OCI-LY7 (cell line): ENCODE data around the gene DPM1. TPM values are rescaled to one million over a fixed set of nuclear protein-coding genes. Genes with fewer than 3 reads are reported as not detected.
A peak's percentile ranks its signal among the peaks of the same experiment; 100 is the strongest.

Experiments
- Bru-seq: library from RNA; stranded (reverse); fragments of 400-500 nt; gene quantifications from one replicate; lab custom pipeline; 2021; lab: Mats Ljungman, UMichigan
- BruChase-seq, 2 experiments: library from RNA; stranded (reverse); fragments of 400-500 nt; gene quantifications; one replicate each; lab custom pipeline; 2021; lab: Mats Ljungman, UMichigan
- BruUV-seq: library from RNA; stranded (reverse); fragments of 400-500 nt; replicated peaks from 2 replicates; lab custom pipeline; 2021; lab: Mats Ljungman, UMichigan
- CTCF ChIA-PET: fragments of 300-600 bp; sonication (Branson Sonifier 250); formaldehyde crosslinking; loops from one replicate; lab custom pipeline; 2022; ENCODE audit warnings: antibody characterized with exemption; ENCODE audit not compliant: unreplicated experiment; lab: Charles Lee
- POLR2A ChIA-PET: fragments of 300-600 bp; sonication (Branson Sonifier 250); formaldehyde crosslinking; loops from one replicate; lab custom pipeline; 2022; ENCODE audit warnings: antibody characterized with exemption; lab: Charles Lee
- DNase-seq: peaks from one replicate; pipeline ENCODE4 v3.0.0-alpha.2; 2015; ENCODE audit warnings: low spot score
- H2AFZ ChIP-seq: fragments of 200-600 bp; sonication (generic), shearing (Covaris generic); 2 replicates; pipeline ENCODE4 v1.6.1; 2014; ENCODE audit warnings: mild to moderate bottlenecking, antibody characterized with exemption, low read length, moderate library complexity
- H3K27ac ChIP-seq: fragments of 200-600 bp; sonication (generic); 2 replicates; pipeline ENCODE4 v1.5.1; 2014; ENCODE audit warnings: mixed run types, low read depth, mild to moderate bottlenecking, moderate library complexity, low read length, inconsistent platforms; ENCODE audit not compliant: poor library complexity, severe bottlenecking
- H3K36me3 ChIP-seq: fragments of 200-600 bp; sonication (generic); 2 replicates; pipeline ENCODE4 v1.6.1; 2014; ENCODE audit warnings: mild to moderate bottlenecking, antibody characterized with exemption, low read length, moderate library complexity, mixed read lengths; ENCODE audit not compliant: insufficient read depth
- H3K4me1 ChIP-seq: fragments of 200-600 bp; sonication (generic); 2 replicates; pipeline ENCODE4 v1.5.1; 2014; ENCODE audit warnings: mild to moderate bottlenecking, low read length; ENCODE audit not compliant: insufficient read depth, poor library complexity, severe bottlenecking
- H3K4me2 ChIP-seq: fragments of 200-600 bp; sonication (generic); 2 replicates; pipeline ENCODE4 v1.6.1; 2014; ENCODE audit warnings: mild to moderate bottlenecking, low read length
- H3K4me3 ChIP-seq: fragments of 200-600 bp; sonication (generic); 2 replicates; pipeline ENCODE4 v1.5.1; 2014; ENCODE audit warnings: mild to moderate bottlenecking, low read depth, low read length; ENCODE audit not compliant: poor library complexity, severe bottlenecking
- H3K79me2 ChIP-seq: fragments of 200-600 bp; sonication (generic); 2 replicates; pipeline ENCODE4 v1.6.1; 2016; ENCODE audit warnings: low read depth, mild to moderate bottlenecking, low read length, moderate library complexity, mixed read lengths; ENCODE audit not compliant: insufficient read depth
- H3K9me2 ChIP-seq: fragments of 200-600 bp; sonication (generic); 2 replicates; pipeline ENCODE4 v1.6.1; 2016; ENCODE audit warnings: mild to moderate bottlenecking, low read length, mixed read lengths; ENCODE audit not compliant: insufficient read depth
- H3K9me3 ChIP-seq: fragments of 200-600 bp; sonication (generic); 2 replicates; pipeline ENCODE4 v1.6.1; 2014; ENCODE audit warnings: mild to moderate bottlenecking, mixed run types, low read length, mixed read lengths
- H4K20me1 ChIP-seq: fragments of 200-600 bp; sonication (generic); 2 replicates; pipeline ENCODE4 v1.6.1; 2014; ENCODE audit warnings: mild to moderate bottlenecking, antibody characterized with exemption, low read length, moderate library complexity, mixed read lengths; ENCODE audit not compliant: insufficient read depth
- CTCF ChIP-seq: fragments of 200-600 bp; sonication (generic); conservative IDR thresholded peaks from 2 replicates; pipeline ENCODE4 v1.5.1; 2014; ENCODE audit warnings: mild to moderate bottlenecking, antibody characterized with exemption, low read length, moderate library complexity, mixed read lengths
- EZH2phosphoT487 ChIP-seq: fragments of 200-600 bp; sonication (generic); IDR thresholded peaks from 2 replicates; pipeline ENCODE4 v1.6.1; 2018; ENCODE audit warnings: low read depth, borderline replicate concordance, mild to moderate bottlenecking, mixed run types, antibody characterized with exemption, low read length, moderate library complexity, mixed read lengths
- intact Hi-C: fragments of 100-400 bp; cut with micrococcal nuclease; formaldehyde crosslinking; loops from one replicate; pipeline ENCODE4 v1.10.0; 2022; ENCODE audit not compliant: unreplicated experiment
- long read RNA-seq: library from polyadenylated mRNA; stranded (forward); transcript quantifications from one replicate; pipeline ENCODE4 v2.0.0, GENCODE V29; 2022
- total RNA-seq, 2 experiments: library from RNA; depleted of rRNA in 1 of 2; stranded (reverse); fragments of >200 nt in 1 of 2; shearing (Covaris generic) in 1 of 2; gene quantifications; 2 replicates each; pipeline ENCODE4 v1.2.3, GENCODE V29; 2014 to 2022

Gene DPM1
- total RNA-seq (2014; rRNA removed; shearing (Covaris generic)): 60.2 and 70.1 TPM in 2 replicates
- total RNA-seq (2022): 68.2 and 71.2 TPM in 2 replicates
- percentile 92 among the genes with signal in this experiment for Bru-seq, nascent RNA
- percentile 87 among the genes with signal in this experiment for BruChase-seq, experiment 1, labeled RNA remaining after a 6-hour chase
- percentile 86 among the genes with signal in this experiment for BruChase-seq, experiment 2, labeled RNA remaining after a 2-hour chase
- long read RNA-seq, transcript DPM1-203 (9 exons, 1,075 nt): major isoform, 31 of 53 reads
- long read RNA-seq, partial matches to known transcripts: 4 of 53 reads
- long read RNA-seq, other reads (novel, unspliced or antisense): 12 of 53 reads

DNA sequence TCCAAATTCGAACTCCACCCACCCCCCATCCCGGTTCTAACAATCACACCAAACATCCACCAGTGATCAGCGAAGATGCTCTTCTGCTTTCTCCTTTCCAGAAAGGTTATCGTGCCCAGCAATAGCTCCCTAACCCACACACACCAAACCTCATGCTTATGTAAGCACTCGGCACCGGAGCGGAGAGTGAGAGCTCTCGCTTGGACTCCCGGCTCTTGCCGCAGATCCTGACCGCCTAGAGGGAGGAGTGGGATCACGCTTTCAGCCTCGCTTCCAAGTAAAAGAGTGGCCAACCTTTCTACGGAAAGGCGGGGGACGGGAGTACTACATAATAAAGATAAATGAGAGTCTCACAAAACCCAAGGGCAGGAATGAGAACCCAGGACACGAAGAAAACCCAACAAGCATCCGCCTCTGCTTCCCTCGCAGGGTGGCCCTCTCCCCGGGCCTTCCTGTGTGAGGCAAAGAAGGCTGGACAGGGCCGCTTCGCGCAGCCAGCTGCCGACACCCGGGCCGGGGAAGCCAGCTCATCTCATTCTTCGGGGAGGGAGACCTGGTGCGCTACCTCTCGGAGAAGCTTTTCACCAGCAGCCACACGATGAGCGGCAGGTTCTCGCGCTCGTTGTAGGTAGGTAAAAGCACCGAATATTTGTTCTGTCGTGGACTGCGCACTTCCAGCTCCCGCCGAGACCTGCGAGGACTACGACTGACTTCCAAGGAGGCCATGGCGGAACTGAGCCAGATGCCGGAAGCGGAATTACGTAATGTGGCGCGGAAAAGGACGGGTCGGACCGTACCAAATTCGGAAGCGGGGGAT, at the start of gene DPM1:
Gene DPM1, minus strand, starts transcription at position 735 of the 817 bp plus-strand sequence. Its CDS starts 9 bp downstream, at position 726.
- peaks cover 44% of the 10 kb centered on the region for H3K4me1 ChIP-seq
- H3K36me3 ChIP-seq: peaks cover 57% of the 10 kb centered on the region
- H3K9me3 ChIP-seq: no peaks in the 10 kb centered on the region
- peak; percentile 94 for DNase-seq
- intact Hi-C loops: loop anchor here (1.0 to 2.0 kb wide), 2 partner anchors 27 to 227 kb away; partner anchors contain the start of genes ADNP and PARD6B
- ChIA-PET CTCF (interaction anchor here (1.7 kb wide), 1 partner anchor 29 kb away, joined by 5 read pairs; no protein-coding TSS in a partner anchor), POLR2A (interaction anchor here (0.5 to 1.5 kb wide), 9 partner anchors 10 to 422 kb away, joined by 3 to 5 read pairs (median 4); partner anchors contain the start of gene ADNP)
- H3K4me2 ChIP-seq: peak within 1 kb of the TSS; percentile 99
- peak within 1 kb of the TSS; percentile 85 for H2AFZ ChIP-seq
- H3K9me2 ChIP-seq: no peaks in the 10 kb centered on the region
- TF ChIP-seq CTCF: no peak
- no peak for TF ChIP-seq EZH2phosphoT487
- peaks cover 77% of the 10 kb centered on the region for H3K79me2 ChIP-seq
- peak within 1 kb of the TSS; percentile 64 for H3K27ac ChIP-seq
- peaks cover 45% of the 10 kb centered on the region for H4K20me1 ChIP-seq
- no TSS peak for BruUV-seq
- H3K4me3 ChIP-seq: peak within 1 kb of the TSS; percentile 100

DNA sequence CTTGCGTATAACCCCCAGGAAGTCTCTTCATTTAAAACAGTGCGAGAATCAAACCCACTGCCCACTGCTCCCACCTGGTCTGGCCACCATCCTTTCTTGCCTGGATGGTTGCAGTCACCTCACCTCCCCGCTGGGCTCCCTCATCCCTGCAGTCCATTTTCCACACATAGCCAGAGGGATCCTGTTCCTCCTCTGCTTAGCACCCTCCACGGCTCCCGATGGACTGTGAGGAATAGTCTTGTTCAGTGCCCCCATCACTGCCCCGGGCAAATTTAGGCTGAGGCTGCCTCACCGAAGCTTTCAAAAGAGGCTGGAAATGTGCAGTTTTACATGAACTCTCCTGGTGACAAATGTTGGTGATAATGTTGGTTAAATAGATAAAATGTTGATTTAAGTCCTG, 46.9 kb upstream of the DPM1 start:
- DNase-seq: no peak
- Histone ChIP-seq H3K79me2 (no peaks in the 10 kb centered on the region), H3K4me1 (no peaks in the 10 kb centered on the region), H3K27ac (no peak overlapping the region), H3K9me2 (no peaks in the 10 kb centered on the region), H3K9me3 (no peaks in the 10 kb centered on the region), H4K20me1 (no peaks in the 10 kb centered on the region), H3K4me2 (no peak overlapping the region), H2AFZ (no peak overlapping the region), H3K36me3 (no peaks in the 10 kb centered on the region), H3K4me3 (no peak overlapping the region)
- no TSS peak for BruUV-seq
- no peak for TF ChIP-seq CTCF
- TF ChIP-seq EZH2phosphoT487: no peak
- intact Hi-C loops: no loop called here
- POLR2A ChIA-PET: no interaction called here
- CTCF ChIA-PET: no interaction called here
